Stimulated activated CD8-positive, alpha-beta memory T cell treated with anti-CD3 and anti-CD28 coated beads, Interleukin-12 subunit alpha, Interleukin-12 subunit beta, amount 100 ng/mL, for 24 hours (primary cell): ENCODE data around the gene LGALS9C.
"Not testable (repeated sequence)": the region's sequence is repeated elsewhere in the genome, so short reads cannot be mapped to it uniquely, and the experiment has no call there.

Experiments used
- DNase-seq: peaks from one replicate; pipeline ENCODE4 v3.0.0-alpha.2; 2020; ENCODE audit errors: extremely low read depth

Gene LGALS9C

DNA sequence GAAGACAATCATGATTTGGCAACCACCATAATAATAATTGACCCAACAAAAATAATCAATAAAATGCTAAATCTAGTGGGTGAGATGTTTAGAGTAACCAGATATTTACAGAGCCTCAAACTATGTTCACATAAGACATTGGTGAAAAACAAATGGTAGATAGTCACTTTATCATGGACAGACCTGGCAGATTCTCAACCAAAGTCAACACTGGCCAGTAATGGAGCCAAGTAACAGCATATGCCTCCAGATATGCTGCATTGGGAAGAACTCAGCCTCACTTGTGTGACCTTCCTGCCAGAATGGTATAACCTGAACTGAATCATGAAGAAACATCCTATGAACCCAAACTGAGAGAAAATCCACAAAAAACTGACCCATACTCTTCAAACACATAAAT, 53.8 kb downstream of the LGALS9C start:
- not testable (repeated sequence) for DNase-seq

DNA sequence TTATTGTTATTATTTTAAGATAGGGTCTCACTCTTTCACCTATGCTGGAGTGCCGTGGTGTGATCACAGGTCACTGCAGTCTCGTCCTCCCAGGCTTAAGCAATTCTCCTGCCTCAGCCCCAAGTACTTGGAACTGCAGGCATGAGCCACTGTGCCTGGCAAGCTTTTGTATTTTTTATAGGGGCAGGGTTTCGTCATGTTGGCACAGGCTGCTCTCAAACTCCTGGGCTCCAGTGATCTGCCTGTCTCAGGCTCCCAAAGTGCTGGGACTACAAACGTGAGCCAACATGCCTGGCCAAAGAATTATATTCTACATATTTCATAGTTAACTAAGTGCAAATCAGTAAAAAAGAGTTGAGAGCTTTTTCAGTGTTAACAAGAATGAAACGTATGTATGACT, 65.6 kb downstream of the LGALS9C start:
- DNase-seq = not testable (repeated sequence)

DNA sequence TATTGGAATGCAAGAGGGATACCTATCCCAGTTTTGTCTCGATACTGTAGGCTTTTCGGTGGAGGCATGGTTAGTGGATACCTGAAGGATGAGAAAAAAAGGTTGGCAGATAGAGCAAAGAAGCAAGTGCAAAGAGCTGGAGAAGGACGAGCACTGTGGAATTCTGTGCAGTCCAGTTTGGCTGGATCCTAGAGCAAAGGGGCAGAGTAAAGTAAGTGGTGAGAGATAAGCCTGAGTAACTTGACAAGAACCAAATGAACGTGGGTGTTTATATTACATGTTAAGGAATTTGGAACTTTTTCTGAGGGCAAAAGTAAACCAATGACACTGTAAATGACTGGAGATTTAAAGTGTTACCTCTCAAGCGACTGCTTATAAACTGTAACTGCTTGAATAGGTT, 66.3 kb downstream of the LGALS9C start:
- not testable (repeated sequence) for DNase-seq
